Liver (tissue), 9 donors: ENCODE data around the gene NTM. TPM values are rescaled to one million over a fixed set of nuclear protein-coding genes. Genes with fewer than 3 reads are reported as not detected.

Experiments used
- DNase-seq: peaks from one replicate; pipeline ENCODE4 v3.0.0-alpha.2; 2017; ENCODE audit warnings: low spot score
- H3K27ac ChIP-seq, 2 donors: one replicate each; pipeline ENCODE4 v1.7.0; 2013; ENCODE audit warnings: inconsistent platforms in 2 of 2, low read length in 2 of 2, control low read depth in 1 of 2, low read depth in 1 of 2, mild to moderate bottlenecking in 1 of 2
- H3K27me3 ChIP-seq, 4 donors: one replicate each; pipeline versions ENCODE4 v1.6.1 to v1.7.0; 2013; ENCODE audit warnings: low read length in 3 of 4, inconsistent platforms in 1 of 4, mild to moderate bottlenecking in 1 of 4, moderate library complexity in 1 of 4; ENCODE audit not compliant: control insufficient read depth in 4 of 4, insufficient read depth in 4 of 4
- H3K36me3 ChIP-seq, 4 donors: one replicate each; pipeline versions ENCODE4 v1.6.1 to v1.7.0; 2013; ENCODE audit warnings: low read length in 3 of 4, mild to moderate bottlenecking in 3 of 4, low read depth in 1 of 4, moderate library complexity in 1 of 4; ENCODE audit not compliant: control insufficient read depth in 4 of 4, insufficient read depth in 3 of 4
- H3K4me1 ChIP-seq, 4 donors: one replicate each; pipeline versions ENCODE4 v1.6.1 to v1.7.0; 2013; ENCODE audit warnings: low read length in 3 of 4, mild to moderate bottlenecking in 3 of 4, moderate library complexity in 1 of 4; ENCODE audit not compliant: control insufficient read depth in 4 of 4, insufficient read depth in 4 of 4
- H3K4me3 ChIP-seq, 3 donors: one replicate each; pipeline versions ENCODE4 v1.6.1 to v1.7.0; 2013; ENCODE audit warnings: low read length in 3 of 3, control low read depth in 1 of 3, low read depth in 1 of 3, mild to moderate bottlenecking in 1 of 3
- H3K9ac ChIP-seq, 2 donors: one replicate each; pipeline ENCODE4 v1.7.0; 2013; ENCODE audit warnings: low read length in 2 of 2, mild to moderate bottlenecking in 2 of 2, moderate library complexity in 2 of 2, control low read depth in 1 of 2, low read depth in 1 of 2
- H3K9me3 ChIP-seq, 4 donors: one replicate each; pipeline versions ENCODE4 v1.6.1 to v1.7.0; 2013; ENCODE audit warnings: low read length in 3 of 4; ENCODE audit not compliant: control insufficient read depth in 4 of 4
- ATF3 ChIP-seq: IDR thresholded peaks from 2 replicates; pipeline ENCODE4 v1.6.1; 2016; ENCODE audit warnings: antibody characterized with exemption
- CTCF ChIP-seq: fragments of 150-350 bp; IDR thresholded peaks from 2 replicates; pipeline ENCODE4 v1.5.1; 2017; ENCODE audit warnings: improper control_type of control experiment, low read depth, low read length; ENCODE audit not compliant: missing input control
- EGR1 ChIP-seq, 2 donors: IDR thresholded peaks; 2 replicates each; pipeline ENCODE4 v1.6.1; 2016 to 2018; ENCODE audit warnings: antibody characterized with exemption in 2 of 2, low read depth in 2 of 2
- FOXA1 ChIP-seq: IDR thresholded peaks from 2 replicates; pipeline ENCODE4 v1.6.1; 2016; ENCODE audit warnings: antibody characterized with exemption
- FOXA2 ChIP-seq: IDR thresholded peaks from 2 replicates; pipeline ENCODE4 v1.6.1; 2016; ENCODE audit warnings: antibody characterized with exemption
- GABPA ChIP-seq, 2 donors: IDR thresholded peaks in 1 of 2; conservative IDR thresholded peaks in 1 of 2; 2 replicates each; pipeline ENCODE4 v1.6.1; 2016; ENCODE audit warnings: antibody characterized with exemption in 2 of 2, mild to moderate bottlenecking in 1 of 2, moderate library complexity in 1 of 2
- HNF4A ChIP-seq, 2 donors: conservative IDR thresholded peaks; 2 replicates each; pipeline ENCODE4 v1.6.1; 2016; ENCODE audit warnings: antibody characterized with exemption in 2 of 2, mild to moderate bottlenecking in 2 of 2
- HNF4G ChIP-seq: IDR thresholded peaks from 2 replicates; pipeline ENCODE4 v1.6.1; 2016; ENCODE audit warnings: antibody characterized with exemption
- JUND ChIP-seq, 2 donors: IDR thresholded peaks; 2 replicates each; pipeline ENCODE4 v1.6.1; 2016; ENCODE audit warnings: antibody characterized with exemption in 2 of 2
- MAX ChIP-seq: IDR thresholded peaks from 2 replicates; pipeline ENCODE4 v1.6.1; 2016; ENCODE audit warnings: antibody characterized with exemption
- NR2F2 ChIP-seq: IDR thresholded peaks from 2 replicates; pipeline ENCODE4 v1.6.1; 2016; ENCODE audit warnings: antibody characterized with exemption
- RAD21 ChIP-seq, 2 donors: IDR thresholded peaks; 2 replicates each; pipeline ENCODE4 v1.6.1; 2016; ENCODE audit warnings: antibody characterized with exemption in 2 of 2, mild to moderate bottlenecking in 2 of 2
- REST ChIP-seq: IDR thresholded peaks from 2 replicates; pipeline ENCODE4 v1.6.1; 2016; ENCODE audit warnings: antibody characterized with exemption, mild to moderate bottlenecking
- RXRA ChIP-seq, 2 donors: IDR thresholded peaks; 2 replicates each; pipeline ENCODE4 v1.6.1; 2017 to 2018; ENCODE audit warnings: antibody characterized with exemption in 2 of 2, mild to moderate bottlenecking in 1 of 2
- SP1 ChIP-seq: IDR thresholded peaks from 2 replicates; pipeline ENCODE4 v1.6.1; 2018; ENCODE audit warnings: antibody characterized with exemption, mild to moderate bottlenecking
- YY1 ChIP-seq: IDR thresholded peaks from 2 replicates; pipeline ENCODE4 v1.6.1; 2016; ENCODE audit warnings: antibody characterized with exemption, mild to moderate bottlenecking
- ZBTB33 ChIP-seq: IDR thresholded peaks from 2 replicates; pipeline ENCODE4 v1.6.1; 2016; ENCODE audit warnings: antibody characterized with exemption
- WGBS: extraction: QIAGEN DNeasy Blood & Tissue Kit; methylation state at CpG from one replicate; pipeline ENCODE4 v1.1.7; 2013; 5-methylcytosine and 5-hydroxymethylcytosine counted together
- polyA plus RNA-seq, 2 donors: library from polyadenylated mRNA; stranded (reverse) in 1 of 2; unstranded in 1 of 2; fragments of 200-250 nt in 1 of 2; fragments of >200 nt in 1 of 2; fragmentation: Nextera tagmentation in 1 of 2; extraction: Ambion mirVana in 1 of 2; gene quantifications; one replicate each; pipeline versions ENCODE4 v1.2.1 to v1.2.3, GENCODE V29; 2013 to 2015
- total RNA-seq, 2 donors: library from RNA; depleted of rRNA; stranded (reverse); fragments of >200 nt; gene quantifications; one replicate each; pipeline ENCODE4 v1.2.3, GENCODE V29; 2014
- donor health status: healthy.
- donor health status: healthy.
- donor health status: healthy.
- donor health status: healthy.
- donor health status: healthy.

Gene NTM
- total and polyA plus RNA-seq, 4 donors, result 0.08 to 1.1 (median 0.08) TPM; not detected in 1

GRCh38 chr11:131664816-131665215 is 294.4 kb downstream of the NTM start:
- H3K27ac ChIP-seq, result no peak overlapping the region
- no peak overlapping the region for H3K9ac ChIP-seq
- no peaks in the 10 kb centered on the region for H3K4me1 ChIP-seq
- TF ChIP-seq ZBTB33 (no peak), REST (no peak), GABPA (IDR thresholded peaks at IDR 0.05 in 1 of 2, conservative IDR thresholded peaks at IDR 0.05 in 1 of 2) (no peak), FOXA2 (no peak), EGR1 (IDR thresholded peaks at IDR 0.05; ENCODE audit: low read depth in 2 of 2) (no peak), SP1 (no peak), RAD21 (IDR thresholded peaks at IDR 0.05) (no peak), YY1 (no peak), CTCF (no peak), MAX (no peak), RXRA (IDR thresholded peaks at IDR 0.05) (no peak), NR2F2 (no peak), JUND (IDR thresholded peaks at IDR 0.05) (no peak), HNF4G (no peak), FOXA1 (no peak), HNF4A (conservative IDR thresholded peaks at IDR 0.05) (no peak), ATF3 (no peak)
- no peak for DNase-seq
- H3K9me3 ChIP-seq, result no peaks in the 10 kb centered on the region
- H3K36me3 ChIP-seq, result no peaks in the 10 kb centered on the region
- WGBS, result 75% methylated on average over 11 of the region's 11 CpGs
- peaks cover 0 to 6% (median 2%) of the 10 kb centered on the region in 4 donors for H3K27me3 ChIP-seq
- H3K4me3 ChIP-seq, result no peak overlapping the region
